Dedifferentiated amniotic fluid mesenchymal stem cell (primary cell): ENCODE results near the gene BMPER.

Experiments used
- DNase-seq: peaks from one replicate; pipeline ENCODE4 v3.0.0-alpha.2; 2016; ENCODE audit errors: extremely low spot score

BMPER gene

GRCh38 chr7:33923440-33924229 lies 18.3 kb downstream of the BMPER start:
- no peak for DNase-seq

- DNase-seq: no peak
Observed at GRCh38 chr7:33926535-33926934, 21.2 kb downstream of the BMPER start.

- no peak for DNase-seq
Observed at GRCh38 chr7:33928986-33929385, 23.6 kb downstream of the BMPER start.

- no peak for DNase-seq
Observed at GRCh38 chr7:33932221-33932620, 26.9 kb downstream of the BMPER start.

- peak; percentile 85 for DNase-seq
Observed at GRCh38 chr7:33932832-33933468, 27.6 kb downstream of the BMPER start.

GRCh38 chr7:33933611-33934281 lies 28.4 kb downstream of the BMPER start:
- DNase-seq: peak; percentile 41

- DNase-seq: no peak
Observed at GRCh38 chr7:33934391-33934790, 29.1 kb downstream of the BMPER start.

- no peak for DNase-seq
Observed at GRCh38 chr7:33936503-33936902, 31.2 kb downstream of the BMPER start.

GRCh38 chr7:33937871-33938270 lies 32.5 kb downstream of the BMPER start:
- DNase-seq: no peak

GRCh38 chr7:33939121-33939520 lies 33.8 kb downstream of the BMPER start:
- no peak for DNase-seq

- no peak for DNase-seq
Observed at GRCh38 chr7:33940503-33940902, 35.2 kb downstream of the BMPER start.

- no peak for DNase-seq
Observed at GRCh38 chr7:33941418-33941817, 36.1 kb downstream of the BMPER start.

- DNase-seq: no peak
Observed at GRCh38 chr7:33946094-33946699, 40.9 kb downstream of the BMPER start.

GRCh38 chr7:33950047-33950714 lies 44.8 kb downstream of the BMPER start:
- no peak for DNase-seq

GRCh38 chr7:33952824-33953223 lies 47.5 kb downstream of the BMPER start:
- DNase-seq: no peak

GRCh38 chr7:33958104-33958503 lies 52.8 kb downstream of the BMPER start:
- DNase-seq: no peak

- DNase-seq: no peak
Observed at GRCh38 chr7:33959676-33960075, 54.3 kb downstream of the BMPER start.

GRCh38 chr7:33961948-33962347 lies 56.6 kb downstream of the BMPER start:
- DNase-seq: no peak

GRCh38 chr7:33964417-33965182 lies 59.3 kb downstream of the BMPER start:
- no peak for DNase-seq

GRCh38 chr7:33965183-33965744 lies 59.9 kb downstream of the BMPER start:
- DNase-seq: no peak

GRCh38 chr7:33968591-33968990 lies 63.3 kb downstream of the BMPER start:
- no peak for DNase-seq
